ENCODE results near the gene HK3.

The HK3 gene

DNA sequence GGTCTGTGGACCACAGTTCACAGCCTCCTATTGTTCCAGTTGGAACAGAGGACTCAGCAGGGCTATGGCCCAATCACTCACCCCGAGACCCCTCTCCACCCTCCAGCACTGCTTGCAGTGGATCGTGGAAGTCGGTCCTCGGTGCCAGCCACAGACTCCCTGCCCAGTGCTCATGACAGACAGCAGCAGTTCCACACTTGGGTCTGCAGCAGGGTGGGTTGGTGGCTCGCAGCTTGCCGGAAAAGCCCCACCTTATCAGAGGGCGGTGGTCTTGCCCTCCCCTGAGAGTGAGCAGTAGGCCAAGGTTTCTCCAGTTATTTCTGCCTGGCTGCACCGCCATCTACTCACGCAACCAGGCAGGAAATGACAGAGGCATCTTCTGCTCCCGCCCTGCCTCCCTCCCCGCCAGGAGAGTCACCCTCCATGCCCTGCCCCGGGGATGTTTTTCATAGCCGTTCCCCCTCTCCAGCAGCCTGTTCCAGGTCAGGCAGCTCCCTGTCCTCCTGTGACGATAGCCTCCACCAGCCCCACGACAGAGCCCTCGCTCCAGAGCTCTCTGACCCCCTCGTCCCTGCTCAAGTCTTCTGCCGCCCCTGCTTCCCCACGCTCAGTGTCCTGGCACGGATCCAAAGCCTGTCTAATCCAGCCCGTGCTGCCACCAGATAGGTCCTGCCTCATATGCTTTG is 54.3 kb downstream of the HK3 start:
- no peak for ATAC-seq
- Mint-ChIP-seq H3K36me3 (no peaks in the 10 kb centered on the region), H3K9me3 (no peaks in the 10 kb centered on the region), H3K27ac (no peak overlapping the region), H3K4me1 (no peaks in the 10 kb centered on the region), H3K4me3 (no peak overlapping the region)
- DNase-seq (ENCODE audit: low spot score in 2 of 2) = no peak

DNA sequence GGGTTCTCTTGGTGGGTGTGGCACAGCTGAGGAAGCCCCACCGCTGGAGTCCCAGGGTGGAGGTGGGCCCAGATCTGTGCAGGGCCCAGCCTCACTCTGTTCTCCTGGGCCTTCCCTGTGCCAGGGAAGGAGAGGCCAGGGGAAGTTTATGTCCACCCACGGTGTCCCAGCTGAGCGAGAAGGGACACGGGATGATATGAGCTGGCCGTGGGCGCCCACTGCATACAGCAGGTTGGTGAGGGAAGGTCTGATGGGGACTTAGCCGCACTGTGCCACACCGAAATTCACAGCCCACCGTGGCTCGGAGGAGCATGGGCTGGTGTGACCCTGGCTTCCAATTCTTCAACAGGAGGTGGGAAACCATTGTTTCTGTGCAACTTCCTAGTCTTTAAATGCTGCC is 54.9 kb downstream of the HK3 start:
- Mint-ChIP-seq H3K4me1 (no peaks in the 10 kb centered on the region), H3K9me3 (no peaks in the 10 kb centered on the region), H3K36me3 (no peaks in the 10 kb centered on the region), H3K4me3 (no peak overlapping the region), H3K27ac (no peak overlapping the region)
- DNase-seq (ENCODE audit: low spot score in 2 of 2) (no peak), ATAC-seq (no peak)

GRCh38 chr5:176843673-176844072 is 55.5 kb downstream of the HK3 start:
- no peak overlapping the region for H3K4me3 Mint-ChIP-seq
- H3K36me3 Mint-ChIP-seq = no peaks in the 10 kb centered on the region
- H3K9me3 Mint-ChIP-seq = no peaks in the 10 kb centered on the region
- ATAC-seq (no peak), DNase-seq (ENCODE audit: low spot score in 2 of 2) (no peak)
- H3K27ac Mint-ChIP-seq = no peak overlapping the region
- no peaks in the 10 kb centered on the region for H3K4me1 Mint-ChIP-seq

- Mint-ChIP-seq H3K4me1 (no peaks in the 10 kb centered on the region), H3K36me3 (no peaks in the 10 kb centered on the region), H3K4me3 (no peak overlapping the region), H3K27ac (no peak overlapping the region), H3K9me3 (no peaks in the 10 kb centered on the region)
- ATAC-seq (peak; percentile 82), DNase-seq (ENCODE audit: low spot score in 2 of 2) (peak; percentile 57 to 81)
These were observed 61.4 kb downstream of the HK3 start for GRCh38 chr5:176837707-176838115.

DNA sequence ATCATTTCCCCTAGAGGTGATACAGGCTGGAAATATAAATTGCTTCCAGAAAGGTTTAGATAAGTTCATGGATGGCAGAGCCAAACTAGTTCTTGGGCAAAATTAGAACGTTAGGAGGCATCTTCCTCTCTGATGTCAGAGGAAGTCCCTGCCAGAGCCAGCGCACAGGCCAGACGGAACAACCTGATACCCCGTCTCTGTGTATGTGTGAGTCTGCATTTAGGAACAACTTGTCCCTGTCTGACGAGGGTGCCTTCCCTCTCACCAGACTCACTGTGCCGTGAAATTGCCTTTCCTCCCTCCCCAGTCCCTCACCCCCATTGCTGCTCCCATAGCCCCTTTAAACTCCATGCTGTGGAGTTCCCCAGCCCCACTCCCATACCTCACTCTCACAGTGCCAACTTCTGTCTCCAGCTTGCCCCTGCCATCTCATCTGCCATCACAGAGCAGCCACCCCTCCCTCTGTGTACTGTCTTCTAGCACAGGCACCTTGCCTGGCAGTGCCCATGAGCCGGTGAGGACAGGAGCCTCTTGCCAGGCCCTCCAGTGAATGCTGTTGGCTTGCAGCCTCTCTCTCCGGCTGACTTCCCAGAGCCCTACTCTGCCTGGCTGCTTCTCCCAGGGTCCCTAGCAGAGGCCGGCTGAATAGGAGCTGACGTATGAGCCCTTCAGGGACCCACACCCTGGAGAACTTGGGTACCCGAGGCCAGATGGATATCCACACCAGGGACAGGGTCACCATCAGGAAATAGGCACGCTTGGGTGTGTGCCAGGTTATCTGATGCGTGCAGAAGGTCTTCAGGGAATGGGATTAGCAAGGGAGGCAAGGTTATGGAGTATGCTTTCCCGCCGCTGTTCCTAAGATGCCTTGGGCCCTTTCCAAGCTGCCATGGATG is 62.1 kb downstream of the HK3 start:
- no peak overlapping the region for H3K4me3 Mint-ChIP-seq
- H3K36me3 Mint-ChIP-seq = no peaks in the 10 kb centered on the region
- ATAC-seq = no peak
- H3K27ac Mint-ChIP-seq = no peak overlapping the region
- no peak for DNase-seq (ENCODE audit: low spot score in 2 of 2)
- H3K9me3 Mint-ChIP-seq = no peaks in the 10 kb centered on the region
- H3K4me1 Mint-ChIP-seq = no peaks in the 10 kb centered on the region

DNA sequence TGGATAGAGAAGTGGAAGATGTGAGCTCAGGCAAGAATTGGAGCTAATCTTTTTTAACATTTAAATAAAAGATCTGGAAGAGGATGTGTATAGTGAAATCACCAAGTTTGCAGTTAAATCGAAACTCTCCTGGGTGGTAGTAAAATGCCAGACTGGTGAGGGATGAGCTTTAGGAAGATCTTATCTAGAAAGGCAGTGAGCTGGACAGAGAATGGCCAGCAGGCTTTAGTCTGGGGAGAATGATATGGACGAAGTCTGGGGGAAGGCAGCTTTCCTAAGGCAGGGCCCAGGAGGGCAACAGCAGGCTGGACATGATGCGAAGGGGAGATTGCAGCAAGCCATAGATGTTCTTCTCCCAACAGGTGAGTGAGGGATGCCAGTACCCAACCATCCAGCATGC is 63.2 kb downstream of the HK3 start:
- no peak overlapping the region for H3K4me3 Mint-ChIP-seq
- DNase-seq (ENCODE audit: low spot score in 2 of 2) = no peak
- no peaks in the 10 kb centered on the region for H3K9me3 Mint-ChIP-seq
- H3K36me3 Mint-ChIP-seq = no peaks in the 10 kb centered on the region
- ATAC-seq = no peak
- no peak overlapping the region for H3K27ac Mint-ChIP-seq
- H3K4me1 Mint-ChIP-seq = no peaks in the 10 kb centered on the region

- no peak for ATAC-seq
These were observed 65.9 kb downstream of the HK3 start for GRCh38 chr5:176833286-176833685.

GRCh38 chr5:176832162-176832561 is 67.0 kb downstream of the HK3 start:
- Mint-ChIP-seq H3K9me3 (no peaks in the 10 kb centered on the region), H3K4me1 (no peaks in the 10 kb centered on the region), H3K36me3 (no peaks in the 10 kb centered on the region), H3K4me3 (no peak overlapping the region), H3K27ac (no peak overlapping the region)
- no peak for ATAC-seq
- DNase-seq (ENCODE audit: low spot score in 2 of 2) = no peak

More at GRCh38 chr5:176833286-176833685, 65.9 kb downstream of the HK3 start:
- Mint-ChIP-seq H3K27ac (no peak overlapping the region), H3K36me3 (no peaks in the 10 kb centered on the region), H3K4me3 (no peak overlapping the region), H3K9me3 (no peaks in the 10 kb centered on the region), H3K4me1 (no peaks in the 10 kb centered on the region)
- DNase-seq (ENCODE audit: low spot score in 2 of 2) = no peak

DNA sequence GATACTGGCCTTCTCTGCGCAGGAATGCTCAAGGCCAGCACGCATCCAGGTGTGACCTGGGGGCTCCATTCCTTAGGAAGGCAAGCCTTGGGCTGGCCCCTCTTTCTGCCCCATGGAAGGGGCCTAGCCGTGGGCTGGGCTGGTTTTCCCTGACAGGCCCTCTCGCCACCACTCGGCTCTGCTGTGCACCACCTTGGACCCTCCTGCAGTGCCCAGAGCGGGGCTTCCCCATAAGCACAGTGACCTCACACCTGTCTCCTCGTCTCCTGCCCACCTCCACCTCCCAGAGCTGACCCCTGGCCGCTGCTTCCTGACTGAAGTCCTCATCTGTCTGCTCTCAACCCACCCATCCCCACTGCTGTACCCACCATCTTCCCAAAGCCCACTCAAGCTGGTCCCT is 67.7 kb downstream of the HK3 start:
- Mint-ChIP-seq H3K4me3 (no peak overlapping the region), H3K27ac (no peak overlapping the region), H3K36me3 (no peaks in the 10 kb centered on the region), H3K9me3 (no peaks in the 10 kb centered on the region), H3K4me1 (no peaks in the 10 kb centered on the region)
- ATAC-seq (no peak), DNase-seq (ENCODE audit: low spot score in 2 of 2) (no peak)

DNA sequence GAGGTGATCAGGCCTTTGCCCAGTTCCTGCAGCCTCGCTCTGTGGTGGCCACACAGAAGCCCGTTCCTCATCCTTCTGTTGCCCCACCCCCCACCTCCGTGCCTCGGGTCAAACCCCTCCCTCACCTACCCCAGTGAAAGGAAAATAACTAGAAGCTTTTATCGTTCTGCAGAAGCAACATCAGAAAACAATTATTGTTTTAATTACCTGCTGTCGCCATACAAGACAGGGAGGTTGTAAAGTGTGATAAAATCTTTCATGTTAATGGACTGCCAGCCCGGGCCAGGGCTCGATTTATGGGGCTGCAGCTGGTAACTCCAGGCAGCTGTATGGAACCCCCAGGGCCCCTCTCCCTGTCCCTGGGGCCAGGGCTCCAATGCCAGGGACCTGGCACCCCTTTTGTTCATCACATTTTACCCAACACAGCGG is 68.1 kb downstream of the HK3 start:
- DNase-seq (ENCODE audit: low spot score in 2 of 2) (no peak), ATAC-seq (no peak)
- Mint-ChIP-seq H3K4me1 (no peaks in the 10 kb centered on the region), H3K9me3 (no peaks in the 10 kb centered on the region), H3K36me3 (no peaks in the 10 kb centered on the region), H3K4me3 (no peak overlapping the region), H3K27ac (no peak overlapping the region)

Data from stimulated activated effector memory CD8-positive, alpha-beta T cell treated with anti-CD3 and anti-CD28 coated beads, Interleukin-12 subunit alpha, Interleukin-12 subunit beta, amount 100 ng/mL, for 72 hours (primary cell).